Adrenal gland (tissue), 12 donors: ENCODE data around the gene LAMTOR5. TPM values are rescaled to one million over a fixed set of nuclear protein-coding genes. Genes with fewer than 3 reads are reported as not detected.

Source experiments
- DNase-seq, 7 donors: peaks; one replicate each; pipeline ENCODE4 v3.0.0-alpha.2; 2019 to 2020
- H3K27ac ChIP-seq, 5 donors: fragments of 200-600 bp; sonication (generic) in 4 of 5; 1 replicate in 3 of 5; 2 replicates in 2 of 5; pipeline versions ENCODE4 v1.5.1 to v1.8.0; 2016 to 2020; ENCODE audit warnings: mild to moderate bottlenecking in 1 of 5
- H3K27me3 ChIP-seq: fragments of 200-600 bp; 2 replicates; pipeline ENCODE4 v1.8.0; 2021
- H3K36me3 ChIP-seq, 2 donors: fragments of 200-600 bp; replicated peaks in 1 of 2; 1 replicate in 1 of 2; 2 replicates in 1 of 2; pipeline versions ENCODE4 v1.5.1 to v1.8.0; 2018 to 2022
- H3K4me1 ChIP-seq, 2 donors: fragments of 200-600 bp; replicated peaks in 1 of 2; 1 replicate in 1 of 2; 2 replicates in 1 of 2; pipeline versions ENCODE4 v1.5.1 to v1.8.0; 2018 to 2021
- H3K4me3 ChIP-seq, 4 donors: fragments of 200-600 bp; sonication (generic) in 3 of 4; one replicate each; pipeline ENCODE4 v1.5.1; 2016 to 2018
- H3K9me3 ChIP-seq, 3 donors: fragments of 200-600 bp; sonication (generic) in 1 of 3; replicated peaks in 1 of 3; 1 replicate in 2 of 3; 2 replicates in 1 of 3; pipeline versions ENCODE4 v1.5.1 to v1.8.0; 2016 to 2021
- POLR2A ChIP-seq, 2 donors: fragments of 450-650 bp; IDR thresholded peaks; one replicate each; pipeline ENCODE4 v1.6.1; 2017; ENCODE audit warnings: antibody characterized with exemption in 2 of 2, mild to moderate bottlenecking in 2 of 2, moderate library complexity in 1 of 2
- WGBS, 4 donors: extraction: QIAGEN DNeasy Blood & Tissue Kit in 2 of 4; methylation state at CpG; one replicate each; pipeline versions ENCODE4 v1.1.5 to v1.1.7; 2013 to 2017; 5-methylcytosine and 5-hydroxymethylcytosine counted together
- intact Hi-C, 2 donors: fragments of 100-400 bp; cut with DNase I; formaldehyde crosslinking; loops; one replicate each; pipeline versions ENCODE4 v1.14.1 to v1.15.0; 2022 to 2023
- polyA plus RNA-seq, 3 donors: library from polyadenylated mRNA; stranded (reverse); fragments of 200-250 nt in 2 of 3; fragments of 350-450 nt in 1 of 3; fragmentation: Illumina TruSeq in 1 of 3; extraction: RNeasy Lipid Tissue Mini Kit (QIAGEN cat#74804) in 1 of 3; gene quantifications; one replicate each; pipeline ENCODE4 v1.2.3, GENCODE V29; 2013 to 2014
- total RNA-seq, 9 donors: library from RNA; depleted of rRNA in 4 of 9; stranded (reverse); fragments of >200 nt in 4 of 9; fragments of 120-200 nt in 1 of 9; fragmentation: NEBNext Ultra II Directional in 1 of 9; extraction: Animal tissue kit (Norgen Biotek cat#: 25700) in 1 of 9; gene quantifications; one replicate each; pipeline versions ENCODE4 v1.1.0 to v1.2.4, GENCODE V29; 2013 to 2023
- TF ChIP-seq, protein P1 (sequence below), 6 experiments: fragments of 450-650 bp in 4 of 6; fragments of 200-600 bp in 2 of 6; sonication (generic) in 1 of 6; IDR thresholded peaks; 1 replicate in 5 of 6; 2 replicates in 1 of 6; pipeline versions ENCODE4 v1.5.1 to v1.8.0; 2016 to 2021; ENCODE audit warnings: antibody characterized with exemption in 6 of 6, mild to moderate bottlenecking in 2 of 6, moderate library complexity in 1 of 6
- donor health status: healthy with polysubstance abuse.
- donor health status: Bipolar disorder and iron deficiency.
- donor health status: DM: yes; HTN: yes; CAD: no.
- donor health status: DM: no; HTN: no; CAD: no.
- donor health status: DM: no; HTN: no; CAD: no.
- donor health status: DM: yes; HTN: yes; CAD: no.

LAMTOR5 gene
- total and polyA plus RNA-seq, 12 donors, result 81.3 to 299 (median 141) TPM

DNA sequence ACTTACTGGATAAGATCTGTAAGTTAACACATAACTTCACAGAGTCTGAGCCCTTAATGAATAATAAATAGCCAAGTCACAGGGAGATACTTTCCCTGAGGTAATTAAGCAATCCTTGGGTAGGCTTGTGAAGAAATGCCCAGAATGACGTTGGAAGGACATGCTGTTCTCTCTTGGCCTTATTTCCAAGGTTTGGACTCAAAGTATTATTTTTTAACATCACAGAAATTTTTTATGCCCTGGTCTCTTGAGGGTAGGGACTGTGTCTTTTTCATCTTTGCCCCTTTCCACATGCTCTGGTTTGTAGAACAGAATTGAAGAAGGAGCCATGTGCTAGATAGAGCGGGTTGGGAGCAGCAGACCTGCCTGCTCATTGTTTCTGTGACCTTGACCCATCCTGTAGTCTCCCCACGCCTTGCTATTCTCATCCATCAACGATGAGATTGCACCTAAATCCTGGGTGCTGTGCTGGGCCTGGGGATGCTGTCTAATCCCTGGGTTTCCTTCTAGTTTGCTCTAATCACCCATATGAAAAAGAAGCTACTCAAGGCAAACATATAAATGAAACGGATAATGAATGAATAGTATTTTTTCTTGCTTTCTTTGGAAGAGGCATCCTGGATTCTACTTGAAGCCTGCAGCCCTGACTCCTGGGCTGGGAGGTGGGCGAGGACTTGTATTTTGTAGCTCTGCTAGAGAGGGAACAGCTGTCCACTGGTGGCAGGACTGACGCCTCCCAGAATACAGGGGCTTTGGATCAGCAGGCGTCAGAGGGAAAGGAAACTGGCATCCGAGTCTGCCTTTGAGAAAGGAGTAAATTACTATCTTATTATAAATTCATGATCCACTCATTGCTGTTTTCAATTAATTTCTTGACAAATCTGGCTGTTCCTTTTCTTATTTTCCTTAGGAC is 17.5 kb upstream of the LAMTOR5 start:
- DNase-seq, result peak in 1 of 7 donors; percentile 50
- Histone ChIP-seq H3K4me3 (no peak overlapping the region), H3K4me1 (peaks cover 0 to 7% of the 10 kb centered on the region in 2 donors), H3K27me3 (no peaks in the 10 kb centered on the region), H3K9me3 (no peaks in the 10 kb centered on the region), H3K27ac (peak overlapping the region in 1 of 5 donors; percentile 78), H3K36me3 (no peaks in the 10 kb centered on the region)
- WGBS, 4 donors, result 62 to 68% (median 65%) methylated on average over 9 of the region's 9 CpGs
- TF ChIP-seq POLR2A (IDR thresholded peaks at IDR 0.05), result no peak
- TF ChIP-seq, protein P1, sequence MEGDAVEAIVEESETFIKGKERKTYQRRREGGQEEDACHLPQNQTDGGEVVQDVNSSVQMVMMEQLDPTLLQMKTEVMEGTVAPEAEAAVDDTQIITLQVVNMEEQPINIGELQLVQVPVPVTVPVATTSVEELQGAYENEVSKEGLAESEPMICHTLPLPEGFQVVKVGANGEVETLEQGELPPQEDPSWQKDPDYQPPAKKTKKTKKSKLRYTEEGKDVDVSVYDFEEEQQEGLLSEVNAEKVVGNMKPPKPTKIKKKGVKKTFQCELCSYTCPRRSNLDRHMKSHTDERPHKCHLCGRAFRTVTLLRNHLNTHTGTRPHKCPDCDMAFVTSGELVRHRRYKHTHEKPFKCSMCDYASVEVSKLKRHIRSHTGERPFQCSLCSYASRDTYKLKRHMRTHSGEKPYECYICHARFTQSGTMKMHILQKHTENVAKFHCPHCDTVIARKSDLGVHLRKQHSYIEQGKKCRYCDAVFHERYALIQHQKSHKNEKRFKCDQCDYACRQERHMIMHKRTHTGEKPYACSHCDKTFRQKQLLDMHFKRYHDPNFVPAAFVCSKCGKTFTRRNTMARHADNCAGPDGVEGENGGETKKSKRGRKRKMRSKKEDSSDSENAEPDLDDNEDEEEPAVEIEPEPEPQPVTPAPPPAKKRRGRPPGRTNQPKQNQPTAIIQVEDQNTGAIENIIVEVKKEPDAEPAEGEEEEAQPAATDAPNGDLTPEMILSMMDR (IDR thresholded peaks at IDR 0.05), result no peak
- intact Hi-C loops, result loop anchor here in 1 of 2 donors (5.0 kb wide), 1 partner anchor 32 kb away; no protein-coding TSS in a partner anchor

DNA sequence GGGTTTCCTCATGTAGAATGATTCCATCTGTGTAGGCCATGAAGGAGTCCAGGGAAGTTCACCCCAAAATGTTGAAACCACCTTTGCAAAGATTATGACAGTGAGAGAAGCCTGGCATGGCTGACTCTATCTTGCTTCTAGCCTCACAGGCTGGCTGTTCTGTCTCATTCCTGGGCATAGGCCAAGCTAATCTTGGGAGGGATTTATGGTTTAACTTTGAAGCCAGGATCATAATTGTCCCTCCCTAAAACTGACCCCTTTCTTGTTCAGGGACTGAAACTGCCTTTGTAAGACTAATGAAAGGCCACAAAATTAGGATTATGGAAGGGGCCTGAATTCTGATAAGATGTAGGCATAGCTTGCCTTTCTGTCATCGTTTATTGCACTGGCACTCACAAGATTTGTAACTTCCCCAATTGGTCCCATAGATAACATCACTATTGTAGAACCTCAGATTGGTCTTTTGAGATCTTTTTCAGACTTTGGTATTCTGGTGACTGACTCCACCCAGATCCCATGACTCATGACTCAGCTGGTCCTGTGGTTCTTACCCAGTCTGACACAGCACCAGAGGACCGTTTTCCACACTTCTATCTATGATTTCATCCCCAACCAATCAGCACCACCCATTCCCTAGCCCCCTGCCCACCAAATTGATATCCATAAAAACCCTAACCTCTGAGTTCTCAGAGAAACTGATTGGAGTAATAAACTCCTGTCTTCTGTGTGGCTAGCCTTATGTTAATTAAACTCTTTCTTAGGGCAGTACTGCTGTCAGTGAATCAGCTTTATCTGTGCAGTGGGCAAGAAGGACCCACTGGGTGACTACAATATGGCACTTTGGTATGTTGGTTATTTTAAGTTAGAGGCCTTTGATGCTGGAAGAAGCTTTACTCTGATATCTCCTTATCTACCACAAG is 13.6 kb upstream of the LAMTOR5 start:
- no peaks in the 10 kb centered on the region for H3K36me3 ChIP-seq
- TF ChIP-seq POLR2A (IDR thresholded peaks at IDR 0.05), result no peak
- TF ChIP-seq, protein P1 (IDR thresholded peaks at IDR 0.05), result no peak
- no peak overlapping the region for H3K4me3 ChIP-seq
- peak in 5 of 7 donors; percentile 45 to 65 (median 61) for DNase-seq
- H3K4me1 ChIP-seq, result peaks cover 0 to 7% of the 10 kb centered on the region in 2 donors
- H3K27me3 ChIP-seq, result no peaks in the 10 kb centered on the region
- intact Hi-C loops, result loop anchor here in 1 of 2 donors (5.0 kb wide), 1 partner anchor 36 kb away; no protein-coding TSS in a partner anchor
- no peaks in the 10 kb centered on the region for H3K9me3 ChIP-seq
- 44 to 64% (median 52%) methylated on average over 2 of the region's 2 CpGs for WGBS, 4 donors
- peak overlapping the region in 1 of 5 donors; percentile 68 for H3K27ac ChIP-seq

DNA sequence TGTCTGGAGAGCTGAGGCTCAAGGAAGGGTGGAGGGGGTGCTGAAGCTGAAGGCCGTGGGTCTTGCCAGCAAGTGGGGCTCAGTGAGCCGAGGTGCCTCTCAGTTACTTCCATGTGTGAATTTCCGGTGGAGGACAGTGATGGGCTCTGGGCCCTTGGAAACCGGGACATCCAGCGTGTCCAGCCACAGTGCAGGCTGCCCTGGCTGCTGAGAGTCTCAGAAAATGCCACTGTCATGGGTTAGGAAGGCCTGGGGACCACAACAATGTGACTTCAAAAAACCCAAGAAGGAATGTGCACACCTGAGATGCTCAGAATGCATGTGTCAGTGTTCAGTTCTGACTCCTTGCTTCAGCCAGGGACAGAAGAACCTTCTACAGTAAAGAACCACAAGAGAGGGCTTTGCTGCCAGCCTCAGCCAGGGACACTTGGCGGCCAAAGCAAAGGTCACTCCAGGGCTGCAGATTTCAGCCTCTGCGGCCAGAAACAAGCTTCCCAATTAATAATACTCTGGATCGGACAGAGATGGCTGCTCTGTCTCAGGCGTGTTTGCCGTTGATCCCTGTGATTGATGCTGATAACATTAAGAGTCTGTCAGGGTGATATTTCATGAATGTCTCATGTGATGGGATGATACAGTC is 12.6 kb upstream of the LAMTOR5 start:
- peak overlapping the region in 1 of 5 donors; percentile 68 for H3K27ac ChIP-seq
- H3K27me3 ChIP-seq, result no peaks in the 10 kb centered on the region
- WGBS, 4 donors, result 59 to 70% (median 66%) methylated on average over 7 to 10 of the region's 10 CpGs
- intact Hi-C loops, result loop anchor here in 1 of 2 donors (5.0 kb wide), 1 partner anchor 37 kb away; no protein-coding TSS in a partner anchor
- H3K4me1 ChIP-seq, result peaks cover 0 to 7% of the 10 kb centered on the region in 2 donors
- TF ChIP-seq POLR2A (IDR thresholded peaks at IDR 0.05), result no peak
- TF ChIP-seq, protein P1 (IDR thresholded peaks at IDR 0.05), result no peak
- H3K9me3 ChIP-seq, result no peaks in the 10 kb centered on the region
- peak in 3 of 7 donors; percentile 40 to 61 (median 42) for DNase-seq
- no peak overlapping the region for H3K4me3 ChIP-seq
- no peaks in the 10 kb centered on the region for H3K36me3 ChIP-seq
